Activated CD4-positive, alpha-beta T cell treated with anti-CD3 and anti-CD28 coated beads, Interleukin-2, amount 50 U/mL, for 1 hour (primary cell): Measurements from ENCODE around the gene VWF.
"Not testable (repeated sequence)": the region's sequence is repeated elsewhere in the genome, so short reads cannot be mapped to it uniquely, and the experiment has no call there.

Experiments
- DNase-seq: peaks from one replicate; pipeline ENCODE4 v3.0.0-alpha.2; 2020

Gene VWF

DNA sequence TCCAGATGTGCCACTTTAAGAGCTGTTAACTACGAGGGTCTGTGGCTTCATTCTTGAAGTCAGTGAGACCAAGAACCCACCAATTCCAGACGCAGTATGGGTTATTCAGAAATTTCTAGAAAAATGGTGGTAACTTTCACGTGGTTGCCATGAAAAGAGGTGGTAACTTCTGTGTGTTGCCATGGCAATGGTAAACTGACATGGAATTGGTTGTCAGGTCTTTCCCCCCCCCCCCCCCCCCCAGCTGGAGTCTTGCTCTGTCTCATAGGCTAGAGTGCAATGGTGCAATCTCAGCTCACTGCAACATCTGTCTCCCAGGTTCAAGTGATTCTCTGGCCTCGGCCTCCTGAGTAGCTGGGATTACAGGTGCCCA, 18.8 kb upstream of the VWF start:
- DNase-seq: no peak

GRCh38 chr12:6142368-6143302, 18.2 kb upstream of the VWF start:
- not testable (repeated sequence) for DNase-seq

DNA sequence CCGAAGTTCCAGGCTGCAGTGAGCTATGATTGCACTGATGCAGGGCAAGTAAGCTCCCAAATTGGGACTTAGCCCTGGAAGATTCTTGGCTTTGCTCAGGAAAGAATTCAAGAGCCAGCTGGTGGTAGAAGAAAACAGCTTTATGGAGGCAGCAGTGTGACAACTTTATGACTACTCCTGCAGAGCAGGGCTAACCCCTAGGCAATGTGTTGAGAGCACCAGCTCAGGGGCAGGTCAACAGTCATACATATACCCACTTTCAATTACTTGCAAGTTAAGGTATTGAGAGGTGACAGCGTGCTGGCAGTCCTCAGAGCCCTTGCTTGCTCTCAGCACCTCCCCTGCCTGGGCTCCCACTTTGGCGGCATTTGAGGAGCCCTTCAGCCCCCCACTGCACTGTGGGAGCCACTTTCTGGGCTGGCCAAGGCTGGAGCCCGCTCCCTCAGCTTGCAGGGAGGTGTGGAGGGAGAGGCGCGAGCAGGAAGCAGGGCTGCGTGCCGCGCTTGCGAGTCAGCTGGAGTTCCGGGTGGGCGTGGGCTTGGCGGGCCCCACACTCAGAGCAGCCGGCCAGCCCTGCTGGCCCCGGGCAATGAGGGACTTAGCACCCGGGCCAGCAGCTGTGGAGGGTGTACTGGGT, 17.4 kb upstream of the VWF start:
- DNase-seq: not testable (repeated sequence)

DNA sequence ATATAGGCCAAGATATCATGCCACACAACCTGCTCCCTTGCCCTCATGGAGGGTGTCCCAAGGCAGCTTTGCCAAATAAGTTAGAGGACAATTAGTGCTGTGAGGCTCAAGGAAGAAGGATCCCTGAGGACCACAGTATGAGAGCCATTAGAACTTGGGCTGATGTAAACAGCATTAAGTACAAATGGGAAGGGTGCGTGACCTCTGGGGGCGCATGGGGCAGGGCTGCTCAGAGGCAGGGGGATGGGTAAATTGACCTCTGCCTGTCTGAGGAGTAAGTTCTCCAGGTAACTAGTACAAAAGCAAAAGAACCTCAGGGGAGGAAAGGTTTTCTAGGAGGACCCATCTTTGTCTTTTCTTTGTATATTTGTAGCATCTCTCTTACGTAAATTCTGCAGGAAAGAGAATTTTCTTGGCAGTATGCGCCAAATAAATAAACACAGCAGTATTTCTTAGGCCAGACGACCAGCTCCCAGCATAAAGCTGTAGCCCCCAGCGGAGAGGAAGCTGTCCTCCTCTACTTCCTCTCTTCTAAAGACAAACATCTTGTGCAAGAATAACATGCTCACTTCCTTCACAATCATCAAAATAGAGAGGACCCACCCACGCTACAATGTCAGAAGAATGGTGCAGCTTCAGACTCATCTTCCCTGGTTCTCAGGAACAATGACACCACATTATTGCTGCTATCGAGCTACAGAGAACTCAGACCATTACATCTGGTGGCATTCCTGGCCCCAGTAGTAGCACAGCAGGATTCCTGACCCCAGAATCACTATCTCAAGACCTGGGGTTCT, 16.4 kb upstream of the VWF start:
- no peak for DNase-seq

DNA sequence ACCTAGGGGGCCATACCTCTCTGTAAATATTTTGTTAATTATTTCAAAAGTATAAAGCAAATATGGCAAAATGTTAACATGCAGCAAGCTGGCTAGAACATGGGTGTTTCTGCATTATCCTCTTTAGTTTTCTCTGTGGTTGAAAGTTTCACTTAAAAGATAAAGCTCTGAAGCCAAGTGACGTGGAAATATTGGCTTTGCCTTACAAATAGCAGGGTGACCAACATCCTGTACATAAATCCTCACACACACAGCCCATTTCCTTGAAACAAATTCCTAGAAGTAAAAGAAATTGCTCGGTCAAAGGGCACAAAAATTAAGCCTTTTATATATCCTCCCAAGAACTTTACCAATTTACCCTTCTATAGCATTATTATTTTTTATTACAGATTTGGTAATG, 10.6 kb upstream of the VWF start:
- DNase-seq: no peak

DNA sequence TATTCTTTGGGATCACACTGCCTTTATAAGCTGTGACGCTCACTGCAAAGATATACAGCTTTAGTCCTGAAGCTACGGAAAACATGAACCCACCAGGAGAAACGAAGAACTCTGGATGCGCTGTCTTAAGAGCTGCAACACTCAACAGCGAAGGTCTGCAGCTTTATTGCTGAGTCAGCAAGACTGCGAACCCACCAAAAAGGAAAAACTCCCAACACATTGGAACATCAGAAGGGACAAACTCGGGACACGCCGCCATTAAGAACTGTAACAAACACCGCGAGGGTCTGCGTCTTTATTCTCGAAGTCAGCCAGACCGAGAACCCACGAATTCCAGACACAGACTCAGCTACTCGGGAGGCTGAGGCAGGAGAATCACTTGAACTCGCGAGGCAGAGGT, 9.2 kb upstream of the VWF start:
- DNase-seq: no peak

GRCh38 chr12:6132496-6132895, 8.0 kb upstream of the VWF start:
- no peak for DNase-seq

DNA sequence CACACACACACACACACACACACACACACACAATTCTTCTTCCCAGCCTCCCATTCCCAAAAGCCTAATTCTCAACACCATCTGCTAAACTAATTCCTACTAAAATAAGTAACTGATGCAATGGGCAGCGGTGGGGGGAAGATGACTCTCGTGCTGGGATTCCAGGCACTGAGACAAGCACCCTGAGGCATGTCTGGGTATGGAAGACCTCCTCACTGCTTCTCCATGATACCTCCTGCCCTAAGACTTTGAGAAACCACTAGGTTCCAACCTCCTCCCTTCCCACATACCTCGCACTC, 789 bp upstream of the VWF start:
- no peak for DNase-seq

GRCh38 chr12:6123258-6123657, 1.2 kb downstream of the VWF start:
- no peak for DNase-seq

DNA sequence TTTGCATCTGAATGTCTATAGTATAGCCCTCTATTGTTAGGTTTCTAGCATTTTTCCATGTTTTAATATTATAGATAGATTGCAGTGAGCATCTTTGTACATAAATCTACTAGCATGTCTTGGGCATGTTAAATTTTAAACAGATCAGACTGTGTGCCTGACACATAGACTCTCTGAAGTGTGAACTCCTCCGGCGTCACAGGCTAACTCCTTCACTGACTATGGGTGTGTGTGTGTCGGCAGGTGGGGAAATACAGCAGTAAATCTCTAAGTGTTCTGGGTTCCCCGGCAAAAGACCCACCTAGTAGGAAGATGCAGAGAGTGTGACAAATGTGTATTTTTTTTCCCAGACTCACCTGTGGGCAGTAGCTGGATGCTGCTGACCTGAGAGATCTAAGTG, 2.3 kb downstream of the VWF start:
- DNase-seq: no peak

GRCh38 chr12:6120796-6121473, 3.5 kb downstream of the VWF start:
- DNase-seq: no peak

- no peak for DNase-seq
Observed at GRCh38 chr12:6118891-6119568, 5.4 kb downstream of the VWF start.

DNA sequence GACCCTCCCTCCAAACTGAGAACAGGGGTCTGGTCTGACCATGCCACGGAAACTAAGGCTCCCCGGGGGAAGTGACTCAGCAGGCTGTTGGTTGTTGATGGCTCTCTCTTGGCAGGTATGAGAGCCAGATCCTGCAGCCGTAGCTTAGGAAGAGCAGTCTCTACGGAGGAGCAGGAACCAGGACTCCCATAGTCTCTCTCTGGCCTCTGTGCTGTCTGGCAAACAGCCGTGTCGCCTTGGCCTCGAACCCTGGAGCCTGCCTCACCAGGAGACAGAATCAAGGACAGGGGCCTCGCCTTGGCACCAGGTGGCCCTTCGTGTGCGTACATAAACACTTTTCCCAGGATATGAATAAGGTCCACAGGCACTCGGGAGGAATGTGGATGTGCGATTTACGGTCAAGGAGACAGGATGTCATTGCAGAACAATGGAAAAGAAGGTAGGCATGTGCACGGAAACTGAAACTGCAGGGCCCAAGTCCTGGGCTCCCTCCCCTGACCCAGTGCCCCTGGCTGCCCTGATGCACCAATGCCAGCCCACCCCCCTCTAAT, 7.9 kb downstream of the VWF start:
- no peak for DNase-seq

- no peak for DNase-seq
Observed at GRCh38 chr12:6115389-6115788, 9.1 kb downstream of the VWF start.

- DNase-seq: no peak
Observed at GRCh38 chr12:6114476-6114870, 10.0 kb downstream of the VWF start.

- DNase-seq: no peak
Observed at GRCh38 chr12:6113691-6114475, 10.6 kb downstream of the VWF start.

DNA sequence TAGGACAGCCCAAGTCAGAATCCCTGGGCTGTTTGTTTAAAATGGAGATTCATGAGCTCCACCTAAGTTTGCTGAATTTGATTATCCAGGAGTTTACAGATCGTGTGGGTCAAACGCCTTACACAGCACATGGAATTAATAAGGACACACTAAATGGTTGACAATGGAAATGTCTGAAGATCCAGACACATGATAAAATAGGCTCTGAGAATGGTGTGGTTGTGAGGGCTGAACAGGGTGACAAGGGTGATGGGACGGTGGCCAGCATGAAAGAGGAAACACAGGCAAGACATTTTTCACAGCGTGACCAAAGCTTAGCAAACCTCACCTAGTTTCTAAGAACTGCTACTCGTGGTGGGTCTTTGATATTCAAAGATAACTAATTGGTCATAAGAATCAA, 12.5 kb downstream of the VWF start:
- no peak for DNase-seq

DNA sequence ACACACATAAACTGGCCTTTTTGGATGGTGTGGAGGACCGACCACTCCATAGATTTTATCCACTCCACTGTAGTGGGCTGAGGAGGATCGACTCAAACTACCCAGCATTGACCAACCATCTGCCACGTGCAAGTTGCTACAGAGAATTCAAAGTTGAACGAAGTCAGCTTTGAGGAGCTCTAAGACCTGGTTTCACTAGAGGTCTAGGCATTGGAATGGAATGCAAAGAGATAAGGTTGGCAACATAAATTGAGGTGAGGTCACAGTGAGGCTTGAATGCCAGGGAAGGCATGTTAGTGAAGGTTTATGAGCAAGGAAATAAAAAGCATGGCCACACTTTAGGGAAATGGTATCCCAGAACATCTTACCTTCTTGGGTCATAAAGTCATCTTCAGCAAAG, 14.5 kb downstream of the VWF start:
- no peak for DNase-seq

DNA sequence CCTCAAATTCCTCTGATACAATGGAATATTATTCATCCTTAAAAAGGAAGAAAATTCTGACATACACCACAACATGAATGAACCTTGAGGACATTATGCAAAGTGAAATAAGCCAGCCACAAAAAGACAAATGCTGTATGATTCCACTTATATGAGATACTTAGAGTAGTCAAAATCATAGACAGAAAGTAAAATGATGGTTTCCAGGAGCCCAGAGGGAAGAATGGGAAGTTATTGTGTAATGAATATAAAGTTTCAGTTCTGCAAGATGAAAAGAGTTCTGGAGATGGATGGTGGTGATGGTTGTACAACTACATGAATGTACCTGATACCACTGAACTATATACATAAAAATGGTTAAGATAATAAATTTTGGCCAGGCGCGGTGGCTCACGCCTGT, 18.3 kb downstream of the VWF start:
- no peak for DNase-seq

- DNase-seq: no peak
Observed at GRCh38 chr12:6104842-6105241, 19.6 kb downstream of the VWF start.

DNA sequence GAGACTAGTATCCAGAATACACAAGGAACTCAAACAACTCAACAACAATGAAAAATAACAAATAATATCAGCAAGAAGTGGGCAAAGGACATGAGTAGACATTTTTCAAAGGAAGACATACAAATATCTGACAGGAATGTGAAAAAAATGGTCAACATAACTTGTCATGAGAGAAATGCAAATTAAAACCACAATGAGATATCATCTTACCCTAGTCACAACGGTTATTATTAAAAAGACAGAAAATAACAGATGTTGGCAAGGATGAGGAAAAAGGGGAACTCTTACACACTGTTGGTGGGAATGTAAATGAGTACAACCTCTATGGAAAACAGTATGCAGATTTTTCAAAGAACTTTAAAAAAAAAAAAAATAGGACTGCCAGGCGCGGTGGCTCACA, 20.4 kb downstream of the VWF start:
- no peak for DNase-seq

GRCh38 chr12:6102021-6102420, 22.4 kb downstream of the VWF start:
- not testable (repeated sequence) for DNase-seq
